Peyer's patch (tissue), 4 donors: Measurements from ENCODE around the gene AAR2.

Source experiments
- POLR2A ChIP-seq, 2 donors: fragments of 450-650 bp; IDR thresholded peaks; one replicate each; pipeline ENCODE4 v1.5.1; 2017; ENCODE audit warnings: antibody characterized with exemption in 2 of 2, mild to moderate bottlenecking in 2 of 2, moderate library complexity in 2 of 2
- TF ChIP-seq, protein P1 (sequence below), 6 experiments: fragments of 450-650 bp in 4 of 6; fragments of 200-600 bp in 2 of 6; sonication (generic) in 1 of 6; IDR thresholded peaks; one replicate each; pipeline ENCODE4 v1.5.1; 2017 to 2019; ENCODE audit warnings: antibody characterized with exemption in 6 of 6, mild to moderate bottlenecking in 3 of 6, moderate library complexity in 1 of 6

DNA sequence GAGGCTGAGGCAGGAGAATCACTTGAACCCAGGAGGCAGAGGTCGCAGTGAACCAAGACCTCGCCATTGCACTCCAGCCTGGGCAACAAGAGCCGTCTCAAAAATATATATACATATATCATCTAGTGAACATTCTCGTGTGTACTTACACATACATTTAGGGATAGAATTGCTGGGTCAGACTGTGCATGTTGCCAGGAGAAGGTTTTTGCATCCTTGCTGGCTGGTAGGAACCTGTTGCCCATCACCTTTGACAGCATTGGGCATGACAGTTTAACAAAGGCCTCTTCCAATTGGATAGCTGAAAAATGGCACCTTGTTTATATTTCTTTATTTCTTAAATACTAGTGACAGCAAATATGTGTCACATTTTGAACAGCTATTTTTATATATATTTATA lies 5.4 kb downstream of the AAR2 start:
- TF ChIP-seq, protein P1, sequence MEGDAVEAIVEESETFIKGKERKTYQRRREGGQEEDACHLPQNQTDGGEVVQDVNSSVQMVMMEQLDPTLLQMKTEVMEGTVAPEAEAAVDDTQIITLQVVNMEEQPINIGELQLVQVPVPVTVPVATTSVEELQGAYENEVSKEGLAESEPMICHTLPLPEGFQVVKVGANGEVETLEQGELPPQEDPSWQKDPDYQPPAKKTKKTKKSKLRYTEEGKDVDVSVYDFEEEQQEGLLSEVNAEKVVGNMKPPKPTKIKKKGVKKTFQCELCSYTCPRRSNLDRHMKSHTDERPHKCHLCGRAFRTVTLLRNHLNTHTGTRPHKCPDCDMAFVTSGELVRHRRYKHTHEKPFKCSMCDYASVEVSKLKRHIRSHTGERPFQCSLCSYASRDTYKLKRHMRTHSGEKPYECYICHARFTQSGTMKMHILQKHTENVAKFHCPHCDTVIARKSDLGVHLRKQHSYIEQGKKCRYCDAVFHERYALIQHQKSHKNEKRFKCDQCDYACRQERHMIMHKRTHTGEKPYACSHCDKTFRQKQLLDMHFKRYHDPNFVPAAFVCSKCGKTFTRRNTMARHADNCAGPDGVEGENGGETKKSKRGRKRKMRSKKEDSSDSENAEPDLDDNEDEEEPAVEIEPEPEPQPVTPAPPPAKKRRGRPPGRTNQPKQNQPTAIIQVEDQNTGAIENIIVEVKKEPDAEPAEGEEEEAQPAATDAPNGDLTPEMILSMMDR (IDR thresholded peaks at IDR 0.05): no peak
- no peak for TF ChIP-seq POLR2A (IDR thresholded peaks at IDR 0.05)
